GM12865 (cell line): ENCODE measurements around the gene MCM5.
"Not testable (repeated sequence)": the region's sequence is repeated elsewhere in the genome, so short reads cannot be mapped to it uniquely, and the experiment has no call there.

Experiments used
- DNase-seq: peaks from one replicate; pipeline ENCODE4 v3.0.0; 2010; ENCODE audit warnings: low read depth
- H3K4me3 ChIP-seq: 2 replicates; pipeline ENCODE4 v1.5.1; 2011; ENCODE audit warnings: mild to moderate bottlenecking, low read depth, low read length, control low read depth
- TF ChIP-seq, protein P1 (sequence below): IDR thresholded peaks from 2 replicates; pipeline ENCODE4 v1.5.1; 2011; ENCODE audit warnings: low read length, control low read depth, low read depth, inconsistent platforms; ENCODE audit not compliant: insufficient read depth; ENCODE audit errors: missing control alignments

Gene MCM5

DNA sequence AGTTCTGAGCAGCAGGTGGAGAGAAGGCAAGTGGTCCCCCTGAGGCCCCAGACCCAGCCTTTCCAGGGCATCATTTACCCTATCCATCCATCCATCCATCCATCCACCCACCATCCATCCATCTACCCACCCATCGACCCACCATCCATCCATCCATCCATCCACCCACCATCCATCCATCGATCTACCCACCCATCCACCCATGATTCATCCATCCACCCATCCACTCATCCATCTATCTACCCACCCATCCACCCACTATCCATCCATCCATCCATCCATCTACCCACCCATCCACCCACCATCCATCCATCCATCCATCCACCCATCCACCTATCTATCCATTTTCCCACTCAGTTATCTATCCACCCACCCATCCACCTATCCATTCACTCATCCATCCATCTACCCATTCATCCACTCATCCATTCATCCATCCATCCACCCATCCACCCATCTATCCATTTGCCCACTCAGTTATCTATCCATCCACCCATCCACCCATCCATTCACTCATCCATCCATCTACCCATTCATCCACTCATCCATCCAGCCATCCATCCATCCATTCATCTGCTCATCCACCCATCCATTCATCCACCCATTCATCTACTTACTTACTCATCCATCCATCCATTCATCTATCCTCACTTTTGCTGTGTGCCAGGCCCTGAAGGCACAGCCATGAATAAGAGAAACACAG lies 63.4 kb downstream of the MCM5 start:
- no peak overlapping the region for H3K4me3 ChIP-seq
- TF ChIP-seq, protein P1, sequence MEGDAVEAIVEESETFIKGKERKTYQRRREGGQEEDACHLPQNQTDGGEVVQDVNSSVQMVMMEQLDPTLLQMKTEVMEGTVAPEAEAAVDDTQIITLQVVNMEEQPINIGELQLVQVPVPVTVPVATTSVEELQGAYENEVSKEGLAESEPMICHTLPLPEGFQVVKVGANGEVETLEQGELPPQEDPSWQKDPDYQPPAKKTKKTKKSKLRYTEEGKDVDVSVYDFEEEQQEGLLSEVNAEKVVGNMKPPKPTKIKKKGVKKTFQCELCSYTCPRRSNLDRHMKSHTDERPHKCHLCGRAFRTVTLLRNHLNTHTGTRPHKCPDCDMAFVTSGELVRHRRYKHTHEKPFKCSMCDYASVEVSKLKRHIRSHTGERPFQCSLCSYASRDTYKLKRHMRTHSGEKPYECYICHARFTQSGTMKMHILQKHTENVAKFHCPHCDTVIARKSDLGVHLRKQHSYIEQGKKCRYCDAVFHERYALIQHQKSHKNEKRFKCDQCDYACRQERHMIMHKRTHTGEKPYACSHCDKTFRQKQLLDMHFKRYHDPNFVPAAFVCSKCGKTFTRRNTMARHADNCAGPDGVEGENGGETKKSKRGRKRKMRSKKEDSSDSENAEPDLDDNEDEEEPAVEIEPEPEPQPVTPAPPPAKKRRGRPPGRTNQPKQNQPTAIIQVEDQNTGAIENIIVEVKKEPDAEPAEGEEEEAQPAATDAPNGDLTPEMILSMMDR = no peak
- no peak for DNase-seq

DNA sequence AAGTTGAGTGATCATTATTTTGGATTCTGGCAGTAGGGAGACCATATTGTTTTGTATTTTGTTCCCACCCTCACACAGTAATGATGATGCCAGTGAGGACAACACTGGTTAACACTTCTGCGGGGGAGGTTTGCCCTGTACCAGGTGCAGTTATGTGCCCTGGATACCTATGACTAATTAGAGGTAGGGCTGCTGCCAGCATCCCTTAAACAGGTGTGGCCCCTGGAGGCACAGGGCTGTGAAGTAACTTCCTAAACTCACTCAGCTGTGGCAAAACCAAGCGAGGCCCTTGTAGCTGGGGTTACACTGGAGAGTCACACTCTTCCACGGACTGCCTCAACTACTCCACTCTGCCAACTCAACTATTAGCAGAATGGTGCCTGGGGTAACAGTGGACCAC lies 64.5 kb downstream of the MCM5 start:
- TF ChIP-seq, protein P1 = no peak
- no peak for DNase-seq
- H3K4me3 ChIP-seq = no peak overlapping the region

DNA sequence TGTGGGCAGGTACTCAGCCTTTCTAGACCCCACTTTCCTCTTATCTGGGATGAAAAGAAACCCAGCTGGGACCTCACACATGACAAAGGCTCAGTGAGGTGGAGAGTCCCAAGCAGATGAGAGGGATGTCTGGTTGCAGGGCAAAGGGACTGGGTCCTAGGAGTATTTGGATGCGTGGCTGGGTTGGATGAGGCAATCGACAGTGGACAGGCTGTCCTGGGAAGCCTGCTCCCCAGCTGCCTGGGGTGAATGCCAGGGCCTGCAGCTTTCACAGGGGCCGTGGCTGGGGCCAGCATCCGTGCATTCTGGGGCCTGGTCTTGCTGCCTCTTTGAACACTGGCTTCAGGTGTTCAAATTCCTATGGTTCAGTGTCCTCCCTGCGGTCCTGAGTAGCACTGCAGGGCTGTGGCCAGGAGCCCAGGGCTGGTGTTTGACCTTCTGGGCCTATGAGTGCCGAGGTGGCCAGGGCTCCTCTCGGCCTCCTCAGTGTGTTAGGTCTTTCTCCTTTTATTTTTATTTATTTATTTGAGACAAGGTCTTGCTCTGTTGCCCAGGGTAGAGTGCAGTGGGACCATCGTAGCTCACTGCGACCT lies 65.3 kb downstream of the MCM5 start:
- DNase-seq = no peak
- H3K4me3 ChIP-seq = no peak overlapping the region
- TF ChIP-seq, protein P1 = no peak

DNA sequence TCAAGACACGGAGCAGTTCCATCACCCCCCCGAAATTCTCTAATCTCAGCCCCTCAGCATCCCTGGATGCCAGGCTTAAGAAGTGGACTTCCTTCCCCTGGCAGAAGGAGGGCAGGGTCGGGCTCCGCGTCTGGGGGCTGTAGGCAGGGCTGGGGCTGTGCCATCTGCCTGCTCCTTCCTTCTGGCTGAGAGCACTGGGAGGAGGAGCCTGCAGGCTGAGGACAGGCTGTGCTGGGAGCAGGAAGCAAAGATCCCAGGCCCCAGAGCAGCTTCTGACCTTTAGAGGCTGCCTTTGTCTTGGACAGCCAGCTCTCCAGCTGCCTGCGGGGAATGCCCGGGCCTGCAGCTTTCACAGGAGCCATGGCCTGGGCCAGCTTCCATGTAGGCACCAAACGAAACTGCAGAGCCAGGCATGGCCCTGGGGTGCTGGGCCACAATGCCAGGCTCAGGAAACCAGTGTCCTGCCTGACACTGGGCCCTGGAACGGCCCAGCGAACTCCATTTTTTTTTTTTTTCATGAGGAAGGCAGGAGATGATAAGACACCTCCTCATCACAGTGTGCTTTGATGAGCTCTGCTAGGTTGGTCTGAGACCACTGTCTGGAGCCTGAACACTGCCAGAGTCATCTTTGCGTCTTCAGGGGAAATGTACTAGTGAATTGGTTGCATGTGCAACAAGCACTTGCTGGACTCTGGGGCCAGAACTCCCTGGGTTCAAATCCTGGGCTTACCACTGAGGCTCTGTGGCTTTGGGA lies 67.9 kb downstream of the MCM5 start:
- no peak overlapping the region for H3K4me3 ChIP-seq
- TF ChIP-seq, protein P1 = no peak
- no peak for DNase-seq

DNA sequence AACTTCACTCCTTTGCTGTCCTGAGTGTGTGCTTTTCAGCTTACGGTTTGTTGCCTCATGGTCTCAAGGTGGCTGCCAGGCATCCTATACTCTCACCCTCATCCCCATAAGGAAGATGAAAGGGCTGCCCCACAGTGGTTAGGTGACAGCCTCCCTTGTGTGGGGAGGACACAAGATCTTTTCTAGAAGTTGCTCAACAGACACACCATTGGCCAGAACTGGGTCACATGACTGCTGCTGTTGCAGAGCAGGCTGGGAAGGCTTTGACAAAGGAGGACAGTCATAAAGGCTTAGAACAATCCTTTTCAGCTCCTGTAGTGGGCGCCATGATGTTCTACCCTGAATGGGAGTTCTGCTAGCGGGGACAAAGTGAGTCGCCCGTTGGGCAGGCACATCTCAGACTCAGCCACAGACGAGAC lies 71.0 kb downstream of the MCM5 start:
- TF ChIP-seq, protein P1 = no peak
- no peak overlapping the region for H3K4me3 ChIP-seq
- no peak for DNase-seq

DNA sequence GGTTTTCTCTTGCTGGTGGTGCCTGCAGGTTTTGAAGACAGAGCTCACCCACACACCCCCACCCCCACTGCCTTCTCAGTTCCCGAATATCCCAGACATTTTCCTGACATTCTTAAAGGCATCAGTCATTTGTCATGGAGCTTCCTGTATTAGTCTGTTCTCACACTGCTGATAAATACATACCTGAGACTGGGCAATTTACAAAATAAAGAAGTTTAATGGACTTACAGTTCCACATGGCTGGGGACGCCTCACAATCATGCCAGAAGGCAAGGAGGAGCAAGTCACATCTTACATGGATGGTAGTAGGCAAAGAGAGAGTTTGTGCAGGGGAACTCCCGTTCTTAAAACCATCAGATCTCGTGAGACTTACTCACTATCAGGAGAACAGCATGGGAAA lies 71.6 kb downstream of the MCM5 start:
- DNase-seq, H3K4me3 ChIP-seq: not testable (repeated sequence)

DNA sequence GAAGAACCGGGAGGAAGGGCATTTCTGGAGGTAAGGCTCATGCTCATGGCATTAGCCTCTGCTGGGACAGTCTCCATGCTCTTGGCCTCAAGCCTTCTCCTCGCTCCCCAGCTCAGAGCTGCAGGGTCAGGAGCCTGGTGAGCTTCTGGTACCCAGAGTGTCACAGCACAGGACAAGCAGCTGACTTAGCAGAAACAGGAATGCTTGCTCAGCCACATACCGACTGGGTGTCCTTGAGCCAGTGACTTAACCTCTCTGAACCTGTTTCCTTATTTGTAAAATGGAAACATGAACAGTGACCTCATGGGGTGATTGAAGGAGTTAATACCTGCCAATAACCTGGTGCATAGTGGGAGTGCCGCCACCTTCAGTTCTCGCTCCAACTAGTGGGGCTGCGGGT lies 72.5 kb downstream of the MCM5 start:
- TF ChIP-seq, protein P1 = no peak
- no peak for DNase-seq
- no peak overlapping the region for H3K4me3 ChIP-seq
